HepG2 (cell line): ENCODE data around the gene AMOT. TPM values are rescaled to one million over a fixed set of nuclear protein-coding genes. Genes with fewer than 3 reads are reported as not detected.

ENCODE experiments used
- ATAC-seq: fragments of 200-7000 bp; cut with Tn5 transposase; 3 replicates; pipeline ENCODE4 v1.9.1; 2020; ENCODE audit warnings: mild to moderate bottlenecking, moderate library complexity
- BruUV-seq: library from RNA; stranded (reverse); fragments of 400-500 nt; replicated peaks from 2 replicates; lab custom pipeline; 2021; lab: Mats Ljungman, UMichigan
- CTCF ChIA-PET: fragments of 300-600 bp; formaldehyde crosslinking; extraction: SDS; loops from one replicate; lab custom pipeline; 2021; ENCODE audit warnings: low total read pairs, inconsistent platforms, low intra/inter-chr PET ratio; lab: Yijun Ruan, JAX
- POLR2A ChIA-PET: fragments of 350-600 bp; sonication (Branson Sonifier 250); formaldehyde crosslinking; loops from one replicate; lab custom pipeline; 2020; ENCODE audit warnings: antibody characterized with exemption, inconsistent platforms; lab: Yijun Ruan, JAX
- DNase-seq: peaks from one replicate; pipeline ENCODE4 v3.0.0-alpha.2; 2015; ENCODE audit warnings: low spot score
- FAIRE-seq: peaks from 3 replicates; lab custom pipeline; 2011; peaks lifted over from hg19 to GRCh38; lab: Jason Lieb, UNC
- H2AFZ ChIP-seq: one replicate; pipeline ENCODE4 v1.6.1; 2011; ENCODE audit warnings: low read length, inconsistent platforms
- H3K27ac ChIP-seq: fragments of 300-600 bp; 3 replicates; pipeline ENCODE4 v1.8.0; 2011; ENCODE audit warnings: mixed run types, mild to moderate bottlenecking, mixed read lengths, low read length, inconsistent platforms; ENCODE audit not compliant: insufficient read depth; ENCODE audit errors: extremely low read length
- H3K27me3 ChIP-seq, 2 experiments: fragments of 200-600 bp in 1 of 2; 2 replicates in 1 of 2; 3 replicates in 1 of 2; pipeline versions ENCODE4 v1.6.0 to v1.8.0; 2011; ENCODE audit warnings: low read length in 2 of 2, mild to moderate bottlenecking in 2 of 2, moderate library complexity in 2 of 2, inconsistent platforms in 1 of 2; ENCODE audit not compliant: insufficient read depth in 2 of 2, control insufficient read depth in 1 of 2
- H3K36me3 ChIP-seq, 2 experiments: fragments of 200-600 bp in 1 of 2; replicated peaks in 1 of 2; 2 replicates in 1 of 2; 3 replicates in 1 of 2; pipeline versions ENCODE4 v1.5.1 to v1.8.0; 2011; ENCODE audit warnings: low read length in 2 of 2, inconsistent platforms in 1 of 2; ENCODE audit not compliant: insufficient read depth in 2 of 2, control insufficient read depth in 1 of 2
- H3K4me1 ChIP-seq: 2 replicates; pipeline ENCODE4 v1.5.1; 2012; ENCODE audit warnings: low read length, inconsistent platforms; ENCODE audit not compliant: insufficient read depth
- H3K4me2 ChIP-seq: 2 replicates; pipeline ENCODE4 v1.6.0; 2011; ENCODE audit warnings: low read depth, low read length, inconsistent platforms
- H3K4me3 ChIP-seq, 3 experiments: fragments of 200-600 bp in 1 of 3; sonication (generic), shearing (Covaris generic) in 1 of 3; replicated peaks in 1 of 3; 2 replicates each; pipeline ENCODE4 v1.5.1; 2011 to 2016; ENCODE audit warnings: low read length in 3 of 3, inconsistent platforms in 2 of 3, low read depth in 2 of 3, mild to moderate bottlenecking in 2 of 3, control low read depth in 1 of 3, mixed read lengths in 1 of 3; ENCODE audit not compliant: insufficient read depth in 1 of 3
- H3K79me2 ChIP-seq: one replicate; pipeline ENCODE4 v1.6.1; 2011; ENCODE audit warnings: low read length, inconsistent platforms; ENCODE audit not compliant: insufficient read depth
- H3K9ac ChIP-seq: 2 replicates; pipeline ENCODE4 v1.6.0; 2011; ENCODE audit warnings: mild to moderate bottlenecking, low read depth, low read length, inconsistent platforms; ENCODE audit not compliant: insufficient read depth
- H3K9me3 ChIP-seq: 2 replicates; pipeline ENCODE4 v1.5.1; 2012; ENCODE audit warnings: mild to moderate bottlenecking, low read length
- H4K20me1 ChIP-seq: 2 replicates; pipeline ENCODE4 v1.6.0; 2011; ENCODE audit warnings: inconsistent platforms, mild to moderate bottlenecking, low read length, moderate library complexity; ENCODE audit not compliant: insufficient read depth
- FOSL2 ChIP-seq: sonication (generic); formaldehyde crosslinking; IDR thresholded peaks from 2 replicates; pipeline ENCODE4 v1.4.0; 2020; ENCODE audit warnings: missing genetic modification reagents
- GLMP ChIP-seq: sonication (generic); formaldehyde crosslinking; IDR thresholded peaks from 2 replicates; pipeline ENCODE4 v1.9.0; 2021; ENCODE audit warnings: missing genetic modification reagents, mild to moderate bottlenecking, borderline replicate concordance
- HDAC2 ChIP-seq: sonication (generic); formaldehyde crosslinking; IDR thresholded peaks from 2 replicates; pipeline ENCODE4 v1.4.0; 2020; ENCODE audit warnings: missing genetic modification reagents
- MTF2 ChIP-seq: sonication (generic); formaldehyde crosslinking; IDR thresholded peaks from 2 replicates; pipeline ENCODE4 v1.5.0; 2020; ENCODE audit warnings: missing genetic modification reagents, borderline replicate concordance
- THAP11 ChIP-seq: IDR thresholded peaks from 2 replicates; pipeline ENCODE4 v1.6.1; 2016; ENCODE audit warnings: missing biosample characterization, missing genetic modification reagents
- ZMAT3 ChIP-seq: sonication (generic); formaldehyde crosslinking; conservative IDR thresholded peaks from 2 replicates; pipeline ENCODE4 v1.7.0; 2021; ENCODE audit warnings: missing genetic modification reagents
- ZNF101 ChIP-seq: sonication (generic); formaldehyde crosslinking; IDR thresholded peaks from 2 replicates; pipeline ENCODE4 v1.4.0; 2020; ENCODE audit warnings: mild to moderate bottlenecking, low read depth, missing genetic modification reagents, borderline replicate concordance
- ZNF704 ChIP-seq: sonication (generic); formaldehyde crosslinking; IDR thresholded peaks from 2 replicates; pipeline ENCODE4 v1.8.1; 2023; ENCODE audit warnings: mild to moderate bottlenecking, inconsistent platforms, moderate library complexity, missing genetic modification reagents, borderline replicate concordance
- WGBS: methylation state at CpG from one replicate; pipeline ENCODE4 v1.1.6; 2017; ENCODE audit warnings: low lambda C conversion rate; 5-methylcytosine and 5-hydroxymethylcytosine counted together
- in situ Hi-C: cut with HindIII; loops from 2 replicates; pipeline ENCODE4 v1.10.0; 2017; ENCODE audit warnings: low pct_unique_long_range_greater_than_20kb; ENCODE audit not compliant: extremely low pct_ligation_motif_present
- intact Hi-C: fragments of 100-400 bp; cut with micrococcal nuclease; formaldehyde crosslinking; loops from one replicate; pipeline ENCODE4 v1.10.0; 2022; ENCODE audit not compliant: unreplicated experiment
- polyA plus RNA-seq, 8 experiments: library from polyadenylated mRNA; depleted of rRNA in 3 of 8; stranded (reverse) in 7 of 8; unstranded in 1 of 8; fragments of >200 nt; fragmentation: Illumina TruSeq in 4 of 8; extraction: Trizol in 4 of 8; gene quantifications; 2 replicates each; pipeline versions ENCODE4 v1.2.1 to v1.2.3, GENCODE V29; 2011 to 2016; ENCODE audit warnings: low read depth in 4 of 8, missing spikeins in 1 of 8, mixed read lengths in 1 of 8; ENCODE audit not compliant: insufficient read depth in 1 of 8
- total RNA-seq, 5 experiments: library from RNA; depleted of rRNA; stranded (reverse); fragments of >200 nt; fragmentation: Illumina TruSeq; extraction: Trizol; gene quantifications; 2 replicates each; pipeline ENCODE4 v1.2.3, GENCODE V29; 2016; ENCODE audit warnings: low read depth in 1 of 5

The AMOT gene
- total and polyA plus RNA-seq, 2 of the 13 experiments (the other 11 are each of a cell fraction or from before 2014, with no cell fraction given), result 0.13 to 0.91 TPM

- ATAC-seq (no peak), DNase-seq (no peak), FAIRE-seq (no peak)
- H3K4me2 ChIP-seq, result no peak overlapping the region
- no TSS peak for BruUV-seq
- H3K9me3 ChIP-seq, result no peaks in the 10 kb centered on the region
- 48% methylated on average over 2 of the region's 2 CpGs for WGBS
- POLR2A ChIA-PET, result no interaction called here
- no peaks in the 10 kb centered on the region for H4K20me1 ChIP-seq
- no peak overlapping the region for H3K9ac ChIP-seq
- no peak overlapping the region for H2AFZ ChIP-seq
- CTCF ChIA-PET, result no interaction called here
- H3K4me3 ChIP-seq, result no peak overlapping the region
- H3K27me3 ChIP-seq, result no peaks in the 10 kb centered on the region
- no peaks in the 10 kb centered on the region for H3K36me3 ChIP-seq
- H3K27ac ChIP-seq, result no peak overlapping the region
- H3K79me2 ChIP-seq, result no peaks in the 10 kb centered on the region
- no peaks in the 10 kb centered on the region for H3K4me1 ChIP-seq
- TF ChIP-seq THAP11 (CRISPR knock-in tag) (no peak), FOSL2 (CRISPR knock-in tag) (no peak), ZNF101 (CRISPR knock-in tag) (no peak), MTF2 (CRISPR knock-in tag) (no peak), HDAC2 (CRISPR knock-in tag) (no peak), ZNF704 (CRISPR knock-in tag) (no peak), GLMP (CRISPR knock-in tag) (no peak), ZMAT3 (CRISPR knock-in tag) (no peak)
- TF ChIP-seq, all 625 proteins: peak for 0
- in situ Hi-C loops (no loop called here), intact Hi-C loops (no loop called here)
Measured at GRCh38 chrX:112766774-112767173, 73.9 kb downstream of the AMOT start.
